ENCODE results near the gene SLC13A3. TPM values are rescaled to one million over a fixed set of nuclear protein-coding genes. Genes with fewer than 3 reads are reported as not detected.

SLC13A3 gene
- total RNA-seq, 1 experiment from 2014 or later: 9.1 TPM

GRCh38 chr20:46582648-46583047 lies 68.6 kb downstream of the SLC13A3 start:
- CTCF ChIA-PET: no interaction called here
- Histone ChIP-seq H2AFZ (no peak overlapping the region), H3K27ac (no peak overlapping the region), H3K4me3 (no peak overlapping the region), H3K27me3 (ENCODE audit: insufficient read depth, low read depth) (0 out of 2 replicates have a peak, but pooled peaks cover 6% of the 10 kb centered on the region), H3K4me2 (no peak overlapping the region), H3F3A (ENCODE audit: insufficient read depth, low read depth) (no peaks in the 10 kb centered on the region), H3K79me2 (ENCODE audit: low read depth) (no peaks in the 10 kb centered on the region), H3K9me3 (ENCODE audit: insufficient read depth, low read depth) (no peaks in the 10 kb centered on the region), H3K4me1 (replicated peaks; ENCODE audit: insufficient read depth) (no peaks in the 10 kb centered on the region), H4K20me1 (ENCODE audit: insufficient read depth) (no peaks in the 10 kb centered on the region), H3K9me2 (ENCODE audit: insufficient read depth) (no peaks in the 10 kb centered on the region), H3K36me3 (ENCODE audit: low read depth) (no peaks in the 10 kb centered on the region)
- POLR2A ChIA-PET (ENCODE audit: unreplicated experiment): interaction anchor here (0.6 kb wide), 1 partner anchor 157 kb away, joined by 3 read pairs; no protein-coding TSS in a partner anchor
- no peak for DNase-seq
- intact Hi-C loops (cut with micrococcal nuclease; ENCODE audit: unreplicated experiment): no loop called here
- TF ChIP-seq CTCF (conservative IDR thresholded peaks at IDR 0.05) (no peak), EZH2 (IDR thresholded peaks at IDR 0.05; ENCODE audit: low read depth) (no peak)
- BruUV-seq (replicated peaks): no TSS peak

GRCh38 chr20:46581391-46581790 lies 69.9 kb downstream of the SLC13A3 start:
- Histone ChIP-seq H3K79me2 (ENCODE audit: low read depth) (no peaks in the 10 kb centered on the region), H3K9me2 (ENCODE audit: insufficient read depth) (no peaks in the 10 kb centered on the region), H4K20me1 (ENCODE audit: insufficient read depth) (no peaks in the 10 kb centered on the region), H3K27me3 (ENCODE audit: insufficient read depth, low read depth) (0 out of 2 replicates have a peak, but pooled peaks cover 6% of the 10 kb centered on the region), H3K4me2 (no peak overlapping the region), H3K9me3 (ENCODE audit: insufficient read depth, low read depth) (no peaks in the 10 kb centered on the region), H3K4me3 (no peak overlapping the region), H3K27ac (no peak overlapping the region), H2AFZ (no peak overlapping the region), H3F3A (ENCODE audit: insufficient read depth, low read depth) (no peaks in the 10 kb centered on the region), H3K4me1 (replicated peaks; ENCODE audit: insufficient read depth) (no peaks in the 10 kb centered on the region), H3K36me3 (ENCODE audit: low read depth) (no peaks in the 10 kb centered on the region)
- intact Hi-C loops (cut with micrococcal nuclease; ENCODE audit: unreplicated experiment): no loop called here
- no TSS peak for BruUV-seq (replicated peaks)
- CTCF ChIA-PET: no interaction called here
- POLR2A ChIA-PET (ENCODE audit: unreplicated experiment): no interaction called here
- TF ChIP-seq EZH2 (IDR thresholded peaks at IDR 0.05; ENCODE audit: low read depth) (no peak), CTCF (conservative IDR thresholded peaks at IDR 0.05) (no peak)
- DNase-seq: no peak

GRCh38 chr20:46580613-46581205 lies 70.5 kb downstream of the SLC13A3 start:
- no peak overlapping the region for H3K27ac ChIP-seq
- no peaks in the 10 kb centered on the region for H3K79me2 ChIP-seq (ENCODE audit: low read depth)
- H3K9me2 ChIP-seq (ENCODE audit: insufficient read depth): no peaks in the 10 kb centered on the region
- H3K27me3 ChIP-seq (ENCODE audit: insufficient read depth, low read depth): 0 out of 2 replicates have a peak, but pooled peaks cover 6% of the 10 kb centered on the region
- H3F3A ChIP-seq (ENCODE audit: insufficient read depth, low read depth): no peaks in the 10 kb centered on the region
- ChIA-PET POLR2A (ENCODE audit: unreplicated experiment) (interaction anchor here (0.6 kb wide), 1 partner anchor 174 kb away, joined by 3 read pairs; the partner anchor contains the start of gene ELMO2), CTCF (no interaction called here)
- H2AFZ ChIP-seq: no peak overlapping the region
- no peaks in the 10 kb centered on the region for H3K4me1 ChIP-seq (replicated peaks; ENCODE audit: insufficient read depth)
- no peak overlapping the region for H3K4me2 ChIP-seq
- H3K4me3 ChIP-seq: no peak overlapping the region
- DNase-seq: no peak
- TF ChIP-seq CTCF (conservative IDR thresholded peaks at IDR 0.05) (no peak), EZH2 (IDR thresholded peaks at IDR 0.05; ENCODE audit: low read depth) (no peak)
- no peaks in the 10 kb centered on the region for H3K9me3 ChIP-seq (ENCODE audit: insufficient read depth, low read depth)
- H4K20me1 ChIP-seq (ENCODE audit: insufficient read depth): no peaks in the 10 kb centered on the region
- BruUV-seq (replicated peaks): no TSS peak
- intact Hi-C loops (cut with micrococcal nuclease; ENCODE audit: unreplicated experiment): no loop called here
- no peaks in the 10 kb centered on the region for H3K36me3 ChIP-seq (ENCODE audit: low read depth)

All from PC-9 (cell line).